Neutrophil (primary cell): ENCODE results near the gene SMIM26.
A peak's percentile ranks its signal among the peaks of the same experiment; 100 is the strongest.

Experiments
- H3K27ac ChIP-seq: fragments of 200-600 bp; sonication (generic); 2 replicates; pipeline ENCODE4 v1.5.1; 2016; ENCODE audit warnings: mild to moderate bottlenecking, moderate library complexity
- H3K27me3 ChIP-seq: fragments of 200-600 bp; sonication (generic); 2 replicates; pipeline ENCODE4 v1.6.0; 2016; ENCODE audit warnings: mild to moderate bottlenecking
- H3K36me3 ChIP-seq: fragments of 200-600 bp; sonication (generic); 2 replicates; pipeline ENCODE4 v1.5.1; 2017
- H3K4me1 ChIP-seq, 2 experiments: fragments of 200-600 bp in 1 of 2; sonication (generic) in 1 of 2; 1 replicate in 1 of 2; 2 replicates in 1 of 2; pipeline versions ENCODE4 v1.5.1 to v1.6.1; 2013 to 2016; ENCODE audit warnings: low read depth in 1 of 2, low read length in 1 of 2, mild to moderate bottlenecking in 1 of 2, moderate library complexity in 1 of 2; ENCODE audit not compliant: control insufficient read depth in 1 of 2, insufficient read depth in 1 of 2
- H3K4me3 ChIP-seq, 2 experiments: fragments of 200-600 bp in 1 of 2; sonication (generic) in 1 of 2; 1 replicate in 1 of 2; 2 replicates in 1 of 2; pipeline ENCODE4 v1.5.1; 2013 to 2016; ENCODE audit warnings: low read depth in 1 of 2, low read length in 1 of 2, mild to moderate bottlenecking in 1 of 2, moderate library complexity in 1 of 2
- H3K9me3 ChIP-seq: fragments of 200-600 bp; sonication (generic); 2 replicates; pipeline ENCODE4 v1.5.1; 2016
- TF ChIP-seq, protein P1 (sequence below): fragments of 200-600 bp; sonication (generic); IDR thresholded peaks from 2 replicates; pipeline ENCODE4 v1.5.1; 2016; ENCODE audit warnings: antibody characterized with exemption

The SMIM26 gene

DNA sequence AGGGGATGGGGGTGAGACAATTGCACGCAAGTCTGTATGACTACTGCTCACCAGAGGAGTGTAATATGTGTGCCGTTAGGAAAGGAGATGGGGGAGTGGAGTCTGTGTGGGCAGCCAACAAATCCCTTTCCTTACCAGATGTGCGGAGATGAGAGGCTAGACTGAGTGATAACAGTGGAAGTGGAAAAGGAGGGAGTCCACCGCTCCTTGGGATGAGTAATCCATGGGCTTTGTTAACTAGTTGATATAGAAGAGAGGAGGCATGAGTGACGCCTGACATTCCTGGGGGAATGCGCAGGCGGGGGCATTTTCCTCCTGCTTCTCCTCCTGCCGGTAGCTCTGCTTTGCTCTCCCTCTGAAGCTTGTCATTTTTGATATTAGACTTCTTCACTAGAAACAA is 13.5 kb upstream of the SMIM26 start:
- TF ChIP-seq, protein P1, sequence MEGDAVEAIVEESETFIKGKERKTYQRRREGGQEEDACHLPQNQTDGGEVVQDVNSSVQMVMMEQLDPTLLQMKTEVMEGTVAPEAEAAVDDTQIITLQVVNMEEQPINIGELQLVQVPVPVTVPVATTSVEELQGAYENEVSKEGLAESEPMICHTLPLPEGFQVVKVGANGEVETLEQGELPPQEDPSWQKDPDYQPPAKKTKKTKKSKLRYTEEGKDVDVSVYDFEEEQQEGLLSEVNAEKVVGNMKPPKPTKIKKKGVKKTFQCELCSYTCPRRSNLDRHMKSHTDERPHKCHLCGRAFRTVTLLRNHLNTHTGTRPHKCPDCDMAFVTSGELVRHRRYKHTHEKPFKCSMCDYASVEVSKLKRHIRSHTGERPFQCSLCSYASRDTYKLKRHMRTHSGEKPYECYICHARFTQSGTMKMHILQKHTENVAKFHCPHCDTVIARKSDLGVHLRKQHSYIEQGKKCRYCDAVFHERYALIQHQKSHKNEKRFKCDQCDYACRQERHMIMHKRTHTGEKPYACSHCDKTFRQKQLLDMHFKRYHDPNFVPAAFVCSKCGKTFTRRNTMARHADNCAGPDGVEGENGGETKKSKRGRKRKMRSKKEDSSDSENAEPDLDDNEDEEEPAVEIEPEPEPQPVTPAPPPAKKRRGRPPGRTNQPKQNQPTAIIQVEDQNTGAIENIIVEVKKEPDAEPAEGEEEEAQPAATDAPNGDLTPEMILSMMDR = no peak
- Histone ChIP-seq H3K27ac (no peak overlapping the region), H3K36me3 (peaks cover 78% of the 10 kb centered on the region), H3K9me3 (no peaks in the 10 kb centered on the region), H3K27me3 (no peaks in the 10 kb centered on the region), H3K4me3 (no peak overlapping the region), H3K4me1 (peaks cover 0 to 8% of the 10 kb centered on the region in 2 experiments)

DNA sequence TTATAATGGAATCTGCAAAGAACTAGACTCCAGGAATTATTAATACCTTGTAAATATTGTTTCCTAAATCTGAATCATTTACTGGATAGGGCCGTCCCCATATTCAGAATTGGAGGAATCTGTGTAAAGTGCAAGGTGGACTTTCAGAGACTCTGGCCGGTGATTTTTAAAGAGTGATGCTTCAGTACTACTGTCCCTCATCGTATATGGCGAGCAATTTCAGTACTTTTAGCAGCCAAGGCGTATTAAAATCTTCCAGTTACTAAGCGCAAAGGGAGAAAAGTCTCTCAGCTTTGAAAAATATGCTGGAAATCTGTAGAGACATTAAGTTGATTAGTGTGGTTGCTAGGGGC is 483 bp downstream of the SMIM26 start:
- Histone ChIP-seq H3K4me3 (peak overlapping the region; percentile 84 to 97), H3K27ac (peak overlapping the region; percentile 89), H3K36me3 (peaks cover 21% of the 10 kb centered on the region), H3K9me3 (no peaks in the 10 kb centered on the region), H3K4me1 (peaks cover 29 to 30% of the 10 kb centered on the region in 2 experiments), H3K27me3 (no peaks in the 10 kb centered on the region)
- TF ChIP-seq, protein P1 = no peak

DNA sequence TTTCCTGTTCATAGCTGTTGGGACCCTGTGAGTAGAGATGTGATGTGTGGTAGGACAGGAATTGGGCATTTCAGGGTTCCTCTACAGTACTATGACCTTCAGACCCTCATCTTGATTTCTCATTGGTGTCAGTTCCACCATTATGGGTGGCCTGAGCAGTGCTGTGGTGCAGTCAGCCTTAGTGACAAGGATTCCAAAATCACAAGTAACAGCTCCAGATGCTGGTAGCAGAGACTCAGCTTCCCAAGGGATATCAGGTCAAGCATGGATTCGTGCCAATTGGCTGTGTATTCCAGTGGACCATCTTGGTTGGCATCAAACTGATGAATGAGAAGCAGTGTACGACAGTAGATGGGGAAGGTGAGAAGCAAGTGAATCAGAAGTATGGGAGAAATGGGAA is 3.8 kb downstream of the SMIM26 start:
- TF ChIP-seq, protein P1 = no peak
- Histone ChIP-seq H3K36me3 (peaks cover 15% of the 10 kb centered on the region), H3K4me1 (peaks cover 29 to 30% of the 10 kb centered on the region in 2 experiments), H3K27me3 (no peaks in the 10 kb centered on the region), H3K4me3 (no peak overlapping the region), H3K27ac (peak overlapping the region; percentile 74), H3K9me3 (no peaks in the 10 kb centered on the region)

DNA sequence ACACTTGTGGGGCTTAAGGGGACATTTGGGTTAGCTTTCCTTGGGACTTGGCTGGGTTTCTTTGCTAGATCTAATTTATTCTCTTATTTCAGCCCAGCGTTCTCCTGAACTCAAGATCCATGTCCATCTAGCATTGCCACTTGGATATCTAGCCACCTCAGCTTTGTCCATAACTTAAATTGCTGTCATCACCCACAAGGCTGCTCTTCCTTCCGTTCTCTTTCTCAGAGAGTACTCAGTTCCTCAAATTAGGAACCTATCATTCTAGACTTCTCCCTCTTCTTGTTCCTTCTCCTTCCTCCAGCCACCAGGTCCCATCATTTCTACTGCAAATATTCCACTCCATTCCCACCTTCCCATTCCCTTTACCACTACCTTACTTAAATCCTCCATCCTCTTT is 4.3 kb downstream of the SMIM26 start:
- H3K27me3 ChIP-seq = no peaks in the 10 kb centered on the region
- peak overlapping the region; percentile 74 for H3K27ac ChIP-seq
- peak overlapping the region in 1 of 2 experiments; percentile 10 for H3K4me3 ChIP-seq
- H3K36me3 ChIP-seq = peaks cover 15% of the 10 kb centered on the region
- H3K4me1 ChIP-seq = peaks cover 25 to 26% of the 10 kb centered on the region in 2 experiments
- H3K9me3 ChIP-seq = no peaks in the 10 kb centered on the region
- TF ChIP-seq, protein P1 = no peak

DNA sequence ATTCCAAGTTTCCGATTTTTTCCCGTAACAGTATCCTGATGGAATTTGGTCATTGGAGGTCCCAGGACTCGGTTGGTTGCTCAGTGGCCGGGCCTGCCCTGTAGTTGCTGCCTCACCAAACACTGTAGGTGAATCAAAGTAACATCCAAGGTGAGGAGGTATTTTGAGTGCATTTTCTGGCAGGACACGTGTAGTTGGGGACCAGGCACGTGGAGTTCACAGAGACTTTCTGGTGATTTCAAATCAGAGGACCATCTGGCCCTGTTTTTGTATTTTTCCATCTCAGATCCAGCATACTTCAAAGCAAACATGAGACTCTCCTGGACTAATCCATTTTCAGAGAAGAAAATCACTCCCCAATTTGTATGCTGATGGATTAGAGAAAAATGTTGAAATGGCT is 10.7 kb downstream of the SMIM26 start:
- Histone ChIP-seq H3K4me3 (no peak overlapping the region), H3K27ac (no peak overlapping the region), H3K4me1 (no peaks in the 10 kb centered on the region), H3K36me3 (no peaks in the 10 kb centered on the region), H3K9me3 (no peaks in the 10 kb centered on the region), H3K27me3 (no peaks in the 10 kb centered on the region)
- TF ChIP-seq, protein P1 = no peak

DNA sequence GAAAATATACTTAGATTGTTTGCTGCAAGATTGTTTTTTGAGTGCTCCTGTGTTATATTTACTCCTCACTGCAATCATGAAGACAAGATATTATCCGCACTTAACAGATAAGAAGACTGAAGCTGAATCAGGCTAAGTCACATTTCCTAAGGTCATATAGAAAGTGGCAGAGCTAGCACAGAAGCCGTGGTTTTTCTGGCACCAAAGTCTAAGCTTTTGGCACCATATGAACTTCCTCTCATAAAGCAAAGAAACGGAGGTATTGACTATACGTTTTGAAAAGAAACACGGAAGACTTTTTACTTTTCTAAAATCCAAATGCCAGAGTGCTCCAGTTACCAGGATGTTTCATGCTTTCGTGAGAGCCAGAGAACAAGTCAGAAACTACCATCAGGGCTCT is 11.3 kb downstream of the SMIM26 start:
- Histone ChIP-seq H3K4me3 (no peak overlapping the region), H3K27ac (no peak overlapping the region)
- TF ChIP-seq, protein P1 = no peak

More for the DNA sequence above, 11.3 kb downstream of the SMIM26 start:
- no peaks in the 10 kb centered on the region for H3K27me3 ChIP-seq
- H3K36me3 ChIP-seq = no peaks in the 10 kb centered on the region
- H3K4me1 ChIP-seq = no peaks in the 10 kb centered on the region
- H3K9me3 ChIP-seq = no peaks in the 10 kb centered on the region
